Measurements from ENCODE around the gene PRICKLE4.

The PRICKLE4 gene

GRCh38 chr6:41768545-41769308 lies 11.9 kb upstream of the PRICKLE4 start:
- H3K4me3 ChIP-seq (ENCODE audit: low read length) = no peak overlapping the region
- TF ChIP-seq CTCF (conservative IDR thresholded peaks at IDR 0.05; ENCODE audit: low read length) = no peak
- DNase-seq (ENCODE audit: low read depth) = no peak

- H3K4me3 ChIP-seq (ENCODE audit: low read length) = no peak overlapping the region
- TF ChIP-seq CTCF (conservative IDR thresholded peaks at IDR 0.05; ENCODE audit: low read length) = no peak
- no peak for DNase-seq (ENCODE audit: low read depth)
These were observed 11.2 kb upstream of the PRICKLE4 start for GRCh38 chr6:41769376-41769775.

GRCh38 chr6:41770381-41771057 lies 10.1 kb upstream of the PRICKLE4 start:
- no peak for TF ChIP-seq CTCF (conservative IDR thresholded peaks at IDR 0.05; ENCODE audit: low read length)
- DNase-seq (ENCODE audit: low read depth) = no peak
- H3K4me3 ChIP-seq (ENCODE audit: low read length) = no peak overlapping the region

- no peak for DNase-seq (ENCODE audit: low read depth)
- no peak overlapping the region for H3K4me3 ChIP-seq (ENCODE audit: low read length)
- no peak for TF ChIP-seq CTCF (conservative IDR thresholded peaks at IDR 0.05; ENCODE audit: low read length)
These were observed 9.3 kb upstream of the PRICKLE4 start for GRCh38 chr6:41771058-41771983.

GRCh38 chr6:41774841-41775240 lies 5.7 kb upstream of the PRICKLE4 start:
- TF ChIP-seq CTCF (conservative IDR thresholded peaks at IDR 0.05; ENCODE audit: low read length) = no peak
- H3K4me3 ChIP-seq (ENCODE audit: low read length) = no peak overlapping the region
- DNase-seq (ENCODE audit: low read depth) = no peak

- no peak overlapping the region for H3K4me3 ChIP-seq (ENCODE audit: low read length)
- no peak for DNase-seq (ENCODE audit: low read depth)
- TF ChIP-seq CTCF (conservative IDR thresholded peaks at IDR 0.05; ENCODE audit: low read length) = no peak
These were observed 5.2 kb upstream of the PRICKLE4 start for GRCh38 chr6:41775293-41775882.

Measured in AG10803 (cell line).